Measurements from ENCODE around the gene CERS3.

The CERS3 gene

GRCh38 chr15:100528833-100529428 lies at the start of gene CERS3:
Gene CERS3 (minus strand): TSS chr15:100528950. CDS start chr15:100501849, 27,101 bp downstream.
- TF ChIP-seq ZC3H10 (CRISPR knock-in tag; IDR thresholded peaks at IDR 0.05) (no peak), ESRRG (CRISPR knock-in tag; IDR thresholded peaks at IDR 0.05) (no peak), TSHZ2 (CRISPR knock-in tag; IDR thresholded peaks at IDR 0.05) (no peak), BACH2 (CRISPR knock-in tag; IDR thresholded peaks at IDR 0.05; ENCODE audit: borderline replicate concordance) (no peak), ZNF8 (CRISPR knock-in tag; IDR thresholded peaks at IDR 0.05) (no peak), OSR1 (CRISPR knock-in tag; IDR thresholded peaks at IDR 0.05) (no peak), ZNF565 (CRISPR knock-in tag; conservative IDR thresholded peaks at IDR 0.05; ENCODE audit: low read depth) (no peak), ZNF70 (CRISPR knock-in tag; IDR thresholded peaks at IDR 0.05) (no peak), ISL1 (CRISPR knock-in tag; IDR thresholded peaks at IDR 0.05) (no peak), PPARA (CRISPR knock-in tag; IDR thresholded peaks at IDR 0.05; ENCODE audit: borderline replicate concordance) (no peak), ZFP30 (CRISPR knock-in tag; IDR thresholded peaks at IDR 0.05) (no peak), PATZ1 (CRISPR knock-in tag; IDR thresholded peaks at IDR 0.05; ENCODE audit: borderline replicate concordance) (no peak)
- ATAC-seq: no peak

GRCh38 chr15:100573526-100573925 lies 44.8 kb upstream of the CERS3 start:
- no peak for ATAC-seq
- TF ChIP-seq ZNF70 (CRISPR knock-in tag; IDR thresholded peaks at IDR 0.05) (no peak), TSHZ2 (CRISPR knock-in tag; IDR thresholded peaks at IDR 0.05) (no peak), ZC3H10 (CRISPR knock-in tag; IDR thresholded peaks at IDR 0.05) (no peak), GLIS3 (CRISPR knock-in tag; IDR thresholded peaks at IDR 0.05) (no peak)

GRCh38 chr15:100572362-100572983 lies 43.7 kb upstream of the CERS3 start:
- no peak for ATAC-seq
- TF ChIP-seq ZFP30 (CRISPR knock-in tag; IDR thresholded peaks at IDR 0.05) (no peak), CSRNP3 (CRISPR knock-in tag; IDR thresholded peaks at IDR 0.05) (no peak), ZC3H10 (CRISPR knock-in tag; IDR thresholded peaks at IDR 0.05) (no peak), ZNF70 (CRISPR knock-in tag; IDR thresholded peaks at IDR 0.05) (no peak), ISL1 (CRISPR knock-in tag; IDR thresholded peaks at IDR 0.05) (no peak), TSHZ2 (CRISPR knock-in tag; IDR thresholded peaks at IDR 0.05) (no peak), CREB5 (CRISPR knock-in tag; IDR thresholded peaks at IDR 0.05; ENCODE audit: low read depth) (no peak), OSR1 (CRISPR knock-in tag; IDR thresholded peaks at IDR 0.05) (no peak), PPARA (CRISPR knock-in tag; IDR thresholded peaks at IDR 0.05; ENCODE audit: borderline replicate concordance) (no peak), SNAI2 (CRISPR knock-in tag; IDR thresholded peaks at IDR 0.05) (no peak), POU6F1 (CRISPR knock-in tag; IDR thresholded peaks at IDR 0.05; ENCODE audit: borderline replicate concordance, low read depth) (no peak), ESRRG (CRISPR knock-in tag; IDR thresholded peaks at IDR 0.05) (no peak), BACH2 (CRISPR knock-in tag; IDR thresholded peaks at IDR 0.05; ENCODE audit: borderline replicate concordance) (no peak), TOX (CRISPR knock-in tag; IDR thresholded peaks at IDR 0.05; ENCODE audit: borderline replicate concordance) (no peak), GLIS3 (CRISPR knock-in tag; IDR thresholded peaks at IDR 0.05) (no peak), ZNF565 (CRISPR knock-in tag; conservative IDR thresholded peaks at IDR 0.05; ENCODE audit: low read depth) (no peak), ZNF8 (CRISPR knock-in tag; IDR thresholded peaks at IDR 0.05) (no peak), ZFP3 (CRISPR knock-in tag; IDR thresholded peaks at IDR 0.05) (no peak), TCF4 (CRISPR knock-in tag; IDR thresholded peaks at IDR 0.05; ENCODE audit: borderline replicate concordance) (no peak)
